ENCODE measurements around the gene PKDREJ.

PKDREJ gene

GRCh38 chr22:46290121-46290842, 27.1 kb upstream of the PKDREJ start:
- DNase-seq (ENCODE audit: low read depth in 3 of 3) = no peak

DNA sequence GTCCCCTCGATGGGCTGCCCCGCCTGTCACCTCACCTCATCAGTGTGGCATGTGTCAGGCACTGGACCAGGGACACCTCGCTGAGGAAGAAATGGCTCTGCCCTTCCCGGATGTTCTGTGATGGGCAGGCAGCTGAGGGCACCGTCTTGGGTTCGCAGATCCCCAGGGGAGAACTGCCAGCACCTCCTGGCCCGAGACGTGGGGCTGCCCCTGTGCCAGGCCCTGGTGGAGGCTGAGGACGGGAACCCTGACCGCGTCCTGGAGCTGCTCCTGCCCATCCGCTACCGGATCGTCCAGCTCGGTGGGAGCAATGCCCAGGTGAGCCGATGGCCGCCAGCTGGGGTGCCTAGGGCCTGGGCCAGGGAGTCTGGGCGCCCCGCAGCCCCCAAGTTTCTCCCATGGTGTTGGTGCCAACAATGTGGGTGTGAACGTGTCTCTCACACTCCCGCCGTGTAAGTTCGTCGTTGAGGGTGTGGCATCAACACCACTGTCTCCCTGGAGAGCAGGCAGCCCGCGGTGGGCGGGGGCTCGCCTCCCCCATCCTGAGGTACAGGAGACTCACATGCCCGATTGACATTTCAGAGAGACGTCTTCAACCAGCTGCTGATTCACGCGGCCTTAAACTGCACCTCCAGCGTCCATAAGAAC, 26.2 kb upstream of the PKDREJ start:
- DNase-seq (ENCODE audit: low read depth in 3 of 3) = no peak

DNA sequence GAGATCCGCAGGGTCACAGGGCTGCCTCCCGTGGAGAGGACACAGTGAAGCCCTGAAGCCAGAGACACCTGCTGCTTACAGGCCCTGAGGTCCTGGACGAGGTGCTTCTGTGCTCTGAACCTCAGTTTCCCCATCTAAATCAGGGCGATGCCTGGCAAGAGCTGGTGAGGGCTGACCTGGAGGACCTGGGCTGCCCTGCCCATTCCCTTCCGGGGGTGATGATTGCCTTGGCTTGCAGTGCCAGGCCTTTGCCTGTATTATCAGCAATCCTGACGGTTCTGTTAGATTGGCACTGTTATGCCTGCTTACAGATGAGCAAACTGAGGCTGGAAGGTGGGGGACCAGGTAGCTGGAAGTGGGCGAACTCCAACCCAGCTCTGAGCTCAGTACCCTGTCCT, 25.7 kb upstream of the PKDREJ start:
- no peak for DNase-seq (ENCODE audit: low read depth in 3 of 3)

DNA sequence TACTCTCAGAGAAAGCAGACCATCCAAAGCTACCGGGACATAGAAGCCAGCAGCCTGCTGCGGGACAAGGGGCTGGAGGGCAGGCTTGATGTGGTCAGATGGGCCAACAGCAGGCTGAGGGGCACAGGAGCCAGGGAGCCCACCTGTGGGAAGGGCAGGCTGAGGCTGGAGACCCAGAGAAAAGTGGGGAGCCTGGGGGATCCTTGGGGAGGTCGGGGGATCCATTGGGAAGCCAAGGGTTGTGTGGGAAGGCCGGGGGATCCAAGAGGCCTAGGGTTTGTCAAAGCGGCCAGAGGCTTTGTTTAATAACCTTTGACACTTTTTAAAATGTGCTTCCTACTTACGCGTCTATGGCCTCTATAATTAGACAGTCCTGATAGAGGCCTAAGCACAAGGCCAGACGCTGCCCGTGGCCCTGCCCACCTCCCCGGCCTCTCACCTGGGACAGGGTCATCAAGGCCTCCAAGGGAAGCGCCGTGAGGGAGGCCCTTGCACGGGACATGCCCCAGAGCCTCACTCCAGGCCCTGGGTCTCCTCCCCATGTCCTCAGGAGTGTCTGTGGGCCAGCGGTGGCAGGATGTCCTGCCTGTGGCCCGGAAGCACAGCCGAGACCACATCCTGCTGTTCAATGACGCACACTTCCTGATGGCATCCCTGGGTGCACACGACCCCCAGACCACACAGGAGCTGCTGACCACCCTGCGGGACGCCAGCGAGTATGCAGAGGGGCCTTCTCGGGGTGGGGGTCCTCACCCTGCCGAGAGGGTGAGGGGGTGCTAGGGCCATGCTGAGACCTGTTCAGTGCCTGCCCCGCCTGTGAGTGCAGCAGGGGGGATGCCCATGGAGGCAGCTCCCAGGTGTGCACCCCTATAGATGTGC, 25.0 kb upstream of the PKDREJ start:
- DNase-seq (ENCODE audit: low read depth in 3 of 3) = no peak

- DNase-seq (ENCODE audit: low read depth in 3 of 3) = no peak
These were observed 24.1 kb upstream of the PKDREJ start for GRCh38 chr22:46286941-46287872.

DNA sequence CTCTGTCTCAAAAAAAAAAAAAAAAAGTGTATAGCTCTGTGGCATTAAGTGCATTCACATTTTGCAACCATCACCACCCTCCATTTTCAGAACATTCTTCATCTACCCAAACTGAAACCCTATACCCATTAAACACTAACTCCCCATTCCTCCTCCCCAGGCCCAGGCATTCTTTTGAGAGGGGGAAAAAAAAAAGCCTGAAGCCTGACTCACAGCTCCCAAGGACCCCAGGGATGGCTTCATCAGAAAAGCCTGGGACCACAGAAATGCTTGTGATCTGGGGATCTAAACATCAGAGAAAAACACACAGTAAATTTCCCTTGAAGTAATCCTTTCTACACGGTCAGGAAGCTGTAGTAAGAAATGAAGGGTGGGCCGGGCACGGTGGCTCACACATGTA, 22.9 kb upstream of the PKDREJ start:
- DNase-seq (ENCODE audit: low read depth in 3 of 3) = no peak

DNA sequence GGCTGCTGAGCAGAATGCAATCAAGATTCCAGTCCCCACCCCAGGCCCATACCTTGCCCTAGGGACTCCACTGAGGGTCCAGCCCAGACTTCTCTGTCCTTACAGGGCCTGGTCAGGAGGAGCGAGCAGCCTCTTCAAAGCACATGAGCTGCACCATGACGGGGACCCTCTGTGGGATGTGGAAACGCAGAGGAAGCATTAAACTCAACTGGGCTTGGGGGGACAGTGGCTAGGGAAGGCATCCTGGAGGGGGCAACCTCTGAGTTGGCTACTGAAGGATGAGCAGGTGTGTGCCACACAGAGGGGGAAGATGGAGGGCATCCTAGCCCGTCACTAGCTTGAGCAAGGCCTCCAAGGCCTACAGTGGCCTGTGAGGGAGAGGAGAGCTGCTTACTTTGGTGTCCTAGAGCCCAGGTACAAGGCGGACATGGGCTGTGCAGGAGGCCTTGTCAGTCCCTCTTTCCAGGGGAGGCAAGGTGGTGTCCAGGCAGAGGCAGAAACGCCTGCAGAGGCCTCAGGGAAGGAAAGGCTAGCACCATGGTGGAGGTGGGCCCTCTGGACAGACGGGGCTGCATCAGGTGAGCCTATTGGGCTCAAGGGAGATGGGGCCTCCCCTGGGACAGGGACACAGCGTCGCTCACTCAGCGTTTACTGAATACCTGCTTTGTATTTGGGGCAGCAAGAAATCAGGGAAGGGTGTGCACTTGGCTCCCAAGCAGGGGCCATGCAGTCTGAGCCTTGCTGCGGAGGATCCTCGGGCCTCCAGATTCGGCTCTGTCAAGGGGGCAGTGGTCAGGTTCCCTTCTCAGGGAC, 18.9 kb upstream of the PKDREJ start:
- no peak for DNase-seq (ENCODE audit: low read depth in 3 of 3)

- no peak for DNase-seq (ENCODE audit: low read depth in 3 of 3)
These were observed 18.0 kb upstream of the PKDREJ start for GRCh38 chr22:46280999-46281623.

DNA sequence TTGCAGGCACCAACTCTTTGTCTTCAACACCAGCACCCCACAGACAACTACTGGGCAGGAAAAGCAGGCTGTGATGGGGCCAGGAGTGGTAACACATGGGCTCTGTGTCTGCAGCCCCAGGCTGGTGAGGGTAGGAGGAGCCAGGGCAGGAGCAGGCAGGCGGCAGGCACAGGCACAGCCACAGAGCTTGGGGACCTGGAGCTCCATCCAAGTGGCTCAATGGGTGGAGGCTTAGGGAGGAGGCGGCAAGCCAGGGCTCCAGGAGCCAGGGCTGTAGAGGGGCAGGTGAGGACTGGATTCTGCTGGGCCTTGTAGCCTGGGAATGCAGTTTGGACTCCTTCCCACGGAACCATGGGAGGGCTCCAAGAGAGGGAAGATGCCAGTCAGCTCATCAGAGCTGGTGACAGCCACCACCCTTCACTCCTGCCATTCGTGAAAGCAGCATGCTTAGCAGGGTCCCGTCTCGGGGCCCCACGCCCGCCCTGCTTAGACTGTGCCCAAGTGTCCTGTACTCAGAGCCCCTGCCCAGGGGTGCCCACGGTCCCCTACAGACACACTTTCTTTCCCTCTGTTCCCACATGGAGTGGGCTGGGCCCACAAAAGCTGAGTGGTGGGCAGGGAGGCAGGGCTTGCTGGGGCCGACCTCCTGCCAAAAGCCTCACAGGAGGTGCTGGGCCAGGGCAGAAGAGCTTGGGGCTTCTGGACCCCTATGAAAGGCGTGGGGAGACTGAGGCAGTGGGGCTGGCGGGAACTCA, 17.1 kb upstream of the PKDREJ start:
- DNase-seq (ENCODE audit: low read depth in 3 of 3) = no peak

GRCh38 chr22:46278656-46279645, 15.8 kb upstream of the PKDREJ start:
- DNase-seq (ENCODE audit: low read depth in 3 of 3) = no peak

GRCh38 chr22:46276563-46276962, 13.4 kb upstream of the PKDREJ start:
- no peak for DNase-seq (ENCODE audit: low read depth in 3 of 3)

GRCh38 chr22:46275455-46276122, 12.4 kb upstream of the PKDREJ start:
- no peak for DNase-seq (ENCODE audit: low read depth in 3 of 3)

GRCh38 chr22:46274381-46274780, 11.2 kb upstream of the PKDREJ start:
- no peak for DNase-seq (ENCODE audit: low read depth in 3 of 3)

GRCh38 chr22:46273432-46274148, 10.4 kb upstream of the PKDREJ start:
- DNase-seq (ENCODE audit: low read depth in 3 of 3) = no peak

GRCh38 chr22:46272762-46273431, 9.8 kb upstream of the PKDREJ start:
- no peak for DNase-seq (ENCODE audit: low read depth in 3 of 3)

DNA sequence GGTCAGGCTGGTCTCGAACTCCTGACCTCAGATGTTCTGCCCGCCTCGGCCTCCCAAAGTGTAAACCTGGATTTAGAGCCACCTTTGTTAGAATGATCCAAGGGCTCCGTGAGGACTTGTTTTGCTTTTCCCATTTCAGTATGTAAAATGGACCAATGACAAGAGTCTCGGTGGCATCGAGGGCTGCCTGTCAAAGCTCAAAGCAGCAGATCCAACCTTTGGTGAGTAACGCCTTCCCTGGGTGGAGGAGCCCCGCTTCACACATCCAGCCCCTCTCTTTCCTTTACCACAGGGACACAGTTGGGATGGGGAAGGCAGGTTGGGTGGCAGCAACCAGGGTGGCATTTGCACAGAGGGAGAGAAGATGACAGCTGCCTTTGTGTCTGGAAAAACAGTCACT, 9.1 kb upstream of the PKDREJ start:
- no peak for DNase-seq (ENCODE audit: low read depth in 3 of 3)

All from stimulated activated CD4-positive, alpha-beta T cell treated with anti-CD3 and anti-CD28 coated beads, TNF-alpha, amount 100 ng/mL, for 4 hours (primary cell).